ENCODE data around the gene UBAC2. TPM values are rescaled to one million over a fixed set of nuclear protein-coding genes. Genes with fewer than 3 reads are reported as not detected.

UBAC2 gene
- total and polyA plus RNA-seq, 2 of the 4 experiments (the other 2 are of a cell fraction): 20.8 to 36.3 TPM

DNA sequence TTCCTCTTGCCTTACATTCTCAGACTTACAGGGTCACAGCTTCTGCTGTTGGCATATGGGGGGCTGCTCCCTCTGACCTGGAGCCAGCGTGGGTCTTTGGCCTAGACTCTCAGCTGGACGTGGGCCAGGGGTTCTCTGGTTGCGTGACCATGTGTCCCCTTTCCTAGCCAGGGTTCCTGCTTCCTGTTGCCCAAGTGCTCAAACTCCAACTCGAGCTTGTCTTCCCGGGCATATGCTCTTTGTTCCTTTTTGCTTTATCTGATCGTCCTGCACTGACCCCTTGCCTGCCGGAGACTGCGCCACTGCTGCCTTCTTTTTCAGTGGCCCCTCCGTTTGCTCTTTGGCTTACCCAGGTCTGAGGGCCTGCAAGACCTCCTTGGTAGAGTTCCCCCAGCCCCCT lies 131.8 kb downstream of the UBAC2 start:
- no peaks in the 10 kb centered on the region for H3K4me1 ChIP-seq (ENCODE audit: control insufficient read depth, insufficient read depth, low read length)
- ATAC-seq (ENCODE audit: low read depth): no peak
- ChIA-PET CTCF (no interaction called here), POLR2A (ENCODE audit: unreplicated experiment) (no interaction called here)
- no peak overlapping the region for H2BK20ac ChIP-seq (ENCODE audit: low read depth, low read length)
- in situ Hi-C loops (cut with MboI; ENCODE audit: low sequenced_read_pairs) (no loop called here), intact Hi-C loops (cut with micrococcal nuclease) (no loop called here), dilution Hi-C loops (cut with HindIII; ENCODE audit: low sequenced_read_pairs, unreplicated experiment) (no loop called here)
- H3K27ac ChIP-seq (ENCODE audit: insufficient read depth, low read length): no peak overlapping the region
- peaks cover 4% of the 10 kb centered on the region for H3K36me3 ChIP-seq (ENCODE audit: control insufficient read depth, insufficient read depth, low read length)
- H3K4ac ChIP-seq (ENCODE audit: low read depth, low read length): no peak overlapping the region
- H3K56ac ChIP-seq (ENCODE audit: extremely low read depth, insufficient read depth, low read length): no peak overlapping the region
- no peak overlapping the region for H3K14ac ChIP-seq (replicated peaks; ENCODE audit: low read depth, low read length)
- H3K9me3 ChIP-seq (ENCODE audit: control insufficient read depth, insufficient read depth, low read length): no peaks in the 10 kb centered on the region
- BruUV-seq (replicated peaks): no TSS peak
- no peak overlapping the region for H4K5ac ChIP-seq (ENCODE audit: low read depth, low read length)
- DNase-seq: no peak
- H4K20me1 ChIP-seq (ENCODE audit: insufficient read depth, low read length): no peaks in the 10 kb centered on the region
- no peak overlapping the region for H4K91ac ChIP-seq (ENCODE audit: insufficient read depth, low read depth, low read length)
- no peak overlapping the region for H3K18ac ChIP-seq (ENCODE audit: low read depth, low read length)
- H3K9me1 ChIP-seq (ENCODE audit: insufficient read depth, low read length): no peaks in the 10 kb centered on the region
- no peak for TF ChIP-seq MXI1 (IDR thresholded peaks at IDR 0.05; ENCODE audit: borderline replicate concordance, low read depth, low read length)
- TF ChIP-seq, protein P1, sequence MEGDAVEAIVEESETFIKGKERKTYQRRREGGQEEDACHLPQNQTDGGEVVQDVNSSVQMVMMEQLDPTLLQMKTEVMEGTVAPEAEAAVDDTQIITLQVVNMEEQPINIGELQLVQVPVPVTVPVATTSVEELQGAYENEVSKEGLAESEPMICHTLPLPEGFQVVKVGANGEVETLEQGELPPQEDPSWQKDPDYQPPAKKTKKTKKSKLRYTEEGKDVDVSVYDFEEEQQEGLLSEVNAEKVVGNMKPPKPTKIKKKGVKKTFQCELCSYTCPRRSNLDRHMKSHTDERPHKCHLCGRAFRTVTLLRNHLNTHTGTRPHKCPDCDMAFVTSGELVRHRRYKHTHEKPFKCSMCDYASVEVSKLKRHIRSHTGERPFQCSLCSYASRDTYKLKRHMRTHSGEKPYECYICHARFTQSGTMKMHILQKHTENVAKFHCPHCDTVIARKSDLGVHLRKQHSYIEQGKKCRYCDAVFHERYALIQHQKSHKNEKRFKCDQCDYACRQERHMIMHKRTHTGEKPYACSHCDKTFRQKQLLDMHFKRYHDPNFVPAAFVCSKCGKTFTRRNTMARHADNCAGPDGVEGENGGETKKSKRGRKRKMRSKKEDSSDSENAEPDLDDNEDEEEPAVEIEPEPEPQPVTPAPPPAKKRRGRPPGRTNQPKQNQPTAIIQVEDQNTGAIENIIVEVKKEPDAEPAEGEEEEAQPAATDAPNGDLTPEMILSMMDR (conservative IDR thresholded peaks at IDR 0.05; ENCODE audit: low read depth, low read length): no peak
- TF ChIP-seq RCOR1 (IDR thresholded peaks at IDR 0.05; ENCODE audit: insufficient replicate concordance, low read length): no peak
- TF ChIP-seq, protein P2, sequence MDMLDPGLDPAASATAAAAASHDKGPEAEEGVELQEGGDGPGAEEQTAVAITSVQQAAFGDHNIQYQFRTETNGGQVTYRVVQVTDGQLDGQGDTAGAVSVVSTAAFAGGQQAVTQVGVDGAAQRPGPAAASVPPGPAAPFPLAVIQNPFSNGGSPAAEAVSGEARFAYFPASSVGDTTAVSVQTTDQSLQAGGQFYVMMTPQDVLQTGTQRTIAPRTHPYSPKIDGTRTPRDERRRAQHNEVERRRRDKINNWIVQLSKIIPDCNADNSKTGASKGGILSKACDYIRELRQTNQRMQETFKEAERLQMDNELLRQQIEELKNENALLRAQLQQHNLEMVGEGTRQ (IDR thresholded peaks at IDR 0.05; ENCODE audit: low read depth, low read length): no peak
- TF ChIP-seq, protein P3, sequence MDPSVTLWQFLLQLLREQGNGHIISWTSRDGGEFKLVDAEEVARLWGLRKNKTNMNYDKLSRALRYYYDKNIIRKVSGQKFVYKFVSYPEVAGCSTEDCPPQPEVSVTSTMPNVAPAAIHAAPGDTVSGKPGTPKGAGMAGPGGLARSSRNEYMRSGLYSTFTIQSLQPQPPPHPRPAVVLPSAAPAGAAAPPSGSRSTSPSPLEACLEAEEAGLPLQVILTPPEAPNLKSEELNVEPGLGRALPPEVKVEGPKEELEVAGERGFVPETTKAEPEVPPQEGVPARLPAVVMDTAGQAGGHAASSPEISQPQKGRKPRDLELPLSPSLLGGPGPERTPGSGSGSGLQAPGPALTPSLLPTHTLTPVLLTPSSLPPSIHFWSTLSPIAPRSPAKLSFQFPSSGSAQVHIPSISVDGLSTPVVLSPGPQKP (IDR thresholded peaks at IDR 0.05; ENCODE audit: borderline replicate concordance, low read depth, low read length): no peak
- no peak for TF ChIP-seq CHD1 (IDR thresholded peaks at IDR 0.05; ENCODE audit: low read depth, low read length)
- no peak for TF ChIP-seq RFX5 (IDR thresholded peaks at IDR 0.05; ENCODE audit: low read depth, low read length)
- no peak for TF ChIP-seq MAZ (IDR thresholded peaks at IDR 0.05; ENCODE audit: borderline replicate concordance, low read depth, low read length)
- no peak for TF ChIP-seq SMC3 (IDR thresholded peaks at IDR 0.05; ENCODE audit: low read depth, low read length)
- TF ChIP-seq CEBPB (IDR thresholded peaks at IDR 0.05; ENCODE audit: low read depth, low read length): no peak
- no peak for TF ChIP-seq NFE2L2 (IDR thresholded peaks at IDR 0.05; ENCODE audit: low read depth, low read length)
- no peak for TF ChIP-seq MAFK (IDR thresholded peaks at IDR 0.05; ENCODE audit: low read depth, low read length)
- no peak for TF ChIP-seq POLR2A (IDR thresholded peaks at IDR 0.05; ENCODE audit: low read depth, low read length)
- TF ChIP-seq FOS (IDR thresholded peaks at IDR 0.05; ENCODE audit: low read depth, low read length): no peak
- no peak for TF ChIP-seq BHLHE40 (IDR thresholded peaks at IDR 0.05; ENCODE audit: low read depth, low read length)
- no peak for TF ChIP-seq RAD21 (IDR thresholded peaks at IDR 0.05; ENCODE audit: low read length)
- no peak overlapping the region for H2BK15ac ChIP-seq (ENCODE audit: low read depth, low read length)
- H3K9ac ChIP-seq (ENCODE audit: low read depth, low read length): no peak overlapping the region
- no peaks in the 10 kb centered on the region for H3K27me3 ChIP-seq (ENCODE audit: control insufficient read depth, insufficient read depth, low read length)
- no peak overlapping the region for H2AK9ac ChIP-seq (replicated peaks; ENCODE audit: low read depth, low read length, poor library complexity)
- H3K4me3 ChIP-seq (ENCODE audit: insufficient read depth, low read depth, low read length): no peak overlapping the region
- no peak overlapping the region for H2BK120ac ChIP-seq (ENCODE audit: low read depth, low read length)
- H2BK5ac ChIP-seq (ENCODE audit: low read depth, low read length, poor library complexity, severe bottlenecking): no peak overlapping the region
- WGBS, 2 experiments (ENCODE audit: extremely low coverage in 2 of 2, insufficient read length in 1 of 2): 80% methylated on average over 8 of the region's 9 CpGs; no CpG with 5 or more reads in 1 of the 2 experiments
- H3K79me1 ChIP-seq (ENCODE audit: low read depth in 1 of 2, low read length in 2 of 2): no peaks in the 10 kb centered on the region
- H2AFZ ChIP-seq (replicated peaks; ENCODE audit: low read length, poor library complexity): no peak overlapping the region
- no peak overlapping the region for H4K8ac ChIP-seq (ENCODE audit: low read depth in 2 of 2, low read length in 2 of 2)
- no peak overlapping the region for H2AK5ac ChIP-seq (ENCODE audit: low read depth, low read length)
- H3K23ac ChIP-seq (ENCODE audit: low read depth, low read length): no peak overlapping the region
- H3K4me2 ChIP-seq (ENCODE audit: low read depth, low read length): no peak overlapping the region

Measured in IMR-90 (cell line).